Loucy (cell line): ENCODE data around the gene DISC1.

Experiments used
- CTCF ChIP-seq: fragments of 200-600 bp; sonication (generic); conservative IDR thresholded peaks from 2 replicates; pipeline ENCODE4 v1.5.1; 2014; ENCODE audit warnings: mild to moderate bottlenecking, antibody characterized with exemption, low read length
- EZH2phosphoT487 ChIP-seq: fragments of 200-600 bp; IDR thresholded peaks from 2 replicates; pipeline ENCODE4 v1.6.1; 2018; ENCODE audit warnings: antibody characterized with exemption, mild to moderate bottlenecking, moderate library complexity, borderline replicate concordance

- no peak for TF ChIP-seq CTCF
- no peak for TF ChIP-seq EZH2phosphoT487
Measured at GRCh38 chr1:231666937-231667608, 40.5 kb downstream of the DISC1 start.
